ENCODE results near the gene SLC28A3.

SLC28A3 gene

GRCh38 chr9:84339962-84340361 is 596 bp downstream of the SLC28A3 start:
- DNase-seq (ENCODE audit: low read depth in 2 of 2): no peak

GRCh38 chr9:84339503-84339902 is 1.1 kb downstream of the SLC28A3 start:
- DNase-seq (ENCODE audit: low read depth in 2 of 2): no peak

- DNase-seq (ENCODE audit: low read depth in 2 of 2): no peak
Measured at GRCh38 chr9:84338792-84339191, 1.8 kb downstream of the SLC28A3 start.

- DNase-seq (ENCODE audit: low read depth in 2 of 2): no peak
Measured at GRCh38 chr9:84337252-84337651, 3.3 kb downstream of the SLC28A3 start.

GRCh38 chr9:84331119-84331809 is 9.3 kb downstream of the SLC28A3 start:
- no peak for DNase-seq (ENCODE audit: low read depth in 2 of 2)

GRCh38 chr9:84330246-84330645 is 10.3 kb downstream of the SLC28A3 start:
- DNase-seq (ENCODE audit: low read depth in 2 of 2): no peak

GRCh38 chr9:84327184-84327583 is 13.4 kb downstream of the SLC28A3 start:
- no peak for DNase-seq (ENCODE audit: low read depth in 2 of 2)

GRCh38 chr9:84325347-84325973 is 15.1 kb downstream of the SLC28A3 start:
- no peak for DNase-seq (ENCODE audit: low read depth in 2 of 2)

GRCh38 chr9:84324811-84325210 is 15.7 kb downstream of the SLC28A3 start:
- DNase-seq (ENCODE audit: low read depth in 2 of 2): no peak

GRCh38 chr9:84323858-84324257 is 16.7 kb downstream of the SLC28A3 start:
- DNase-seq (ENCODE audit: low read depth in 2 of 2): no peak

GRCh38 chr9:84322828-84323227 is 17.7 kb downstream of the SLC28A3 start:
- DNase-seq (ENCODE audit: low read depth in 2 of 2): no peak

GRCh38 chr9:84320231-84320630 is 20.3 kb downstream of the SLC28A3 start:
- no peak for DNase-seq (ENCODE audit: low read depth in 2 of 2)

- DNase-seq (ENCODE audit: low read depth in 2 of 2): no peak
Measured at GRCh38 chr9:84319632-84320031, 20.9 kb downstream of the SLC28A3 start.

- no peak for DNase-seq (ENCODE audit: low read depth in 2 of 2)
Measured at GRCh38 chr9:84318981-84319380, 21.6 kb downstream of the SLC28A3 start.

GRCh38 chr9:84317563-84317962 is 23.0 kb downstream of the SLC28A3 start:
- DNase-seq (ENCODE audit: low read depth in 2 of 2): no peak

GRCh38 chr9:84315278-84315877 is 25.2 kb downstream of the SLC28A3 start:
- peak; percentile 38 to 41 for DNase-seq (ENCODE audit: low read depth in 2 of 2)

- no peak for DNase-seq (ENCODE audit: low read depth in 2 of 2)
Measured at GRCh38 chr9:84314306-84314705, 26.3 kb downstream of the SLC28A3 start.

- no peak for DNase-seq (ENCODE audit: low read depth in 2 of 2)
Measured at GRCh38 chr9:84310883-84311282, 29.7 kb downstream of the SLC28A3 start.

GRCh38 chr9:84305497-84306131 is 34.9 kb downstream of the SLC28A3 start:
- no peak for DNase-seq (ENCODE audit: low read depth in 2 of 2)

- no peak for DNase-seq (ENCODE audit: low read depth in 2 of 2)
Measured at GRCh38 chr9:84304166-84304565, 36.4 kb downstream of the SLC28A3 start.

- no peak for DNase-seq (ENCODE audit: low read depth in 2 of 2)
Measured at GRCh38 chr9:84303061-84303460, 37.5 kb downstream of the SLC28A3 start.

- no peak for DNase-seq (ENCODE audit: low read depth in 2 of 2)
Measured at GRCh38 chr9:84301851-84302250, 38.7 kb downstream of the SLC28A3 start.

- no peak for DNase-seq (ENCODE audit: low read depth in 2 of 2)
Measured at GRCh38 chr9:84300271-84300670, 40.3 kb downstream of the SLC28A3 start.

All from stimulated activated CD4-positive, alpha-beta T cell treated with anti-CD3 and anti-CD28 coated beads, Interleukin-4, amount 100 ng/mL, for 48 hours (primary cell).